ENCODE results near the gene ORC6.

GRCh38 chr16:46730801-46731690 is 41.6 kb downstream of the ORC6 start:
- TF ChIP-seq, protein P1, sequence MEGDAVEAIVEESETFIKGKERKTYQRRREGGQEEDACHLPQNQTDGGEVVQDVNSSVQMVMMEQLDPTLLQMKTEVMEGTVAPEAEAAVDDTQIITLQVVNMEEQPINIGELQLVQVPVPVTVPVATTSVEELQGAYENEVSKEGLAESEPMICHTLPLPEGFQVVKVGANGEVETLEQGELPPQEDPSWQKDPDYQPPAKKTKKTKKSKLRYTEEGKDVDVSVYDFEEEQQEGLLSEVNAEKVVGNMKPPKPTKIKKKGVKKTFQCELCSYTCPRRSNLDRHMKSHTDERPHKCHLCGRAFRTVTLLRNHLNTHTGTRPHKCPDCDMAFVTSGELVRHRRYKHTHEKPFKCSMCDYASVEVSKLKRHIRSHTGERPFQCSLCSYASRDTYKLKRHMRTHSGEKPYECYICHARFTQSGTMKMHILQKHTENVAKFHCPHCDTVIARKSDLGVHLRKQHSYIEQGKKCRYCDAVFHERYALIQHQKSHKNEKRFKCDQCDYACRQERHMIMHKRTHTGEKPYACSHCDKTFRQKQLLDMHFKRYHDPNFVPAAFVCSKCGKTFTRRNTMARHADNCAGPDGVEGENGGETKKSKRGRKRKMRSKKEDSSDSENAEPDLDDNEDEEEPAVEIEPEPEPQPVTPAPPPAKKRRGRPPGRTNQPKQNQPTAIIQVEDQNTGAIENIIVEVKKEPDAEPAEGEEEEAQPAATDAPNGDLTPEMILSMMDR (IDR thresholded peaks at IDR 0.05) = no peak
- TF ChIP-seq POLR2A (IDR thresholded peaks at IDR 0.05) (no peak), EP300 (IDR thresholded peaks at IDR 0.05; ENCODE audit: low read depth) (no peak), POLR2AphosphoS5 (IDR thresholded peaks at IDR 0.05) (no peak)
